HG02943 (cell line): ENCODE data around the gene NONO.
"Not testable (repeated sequence)": the region's sequence is repeated elsewhere in the genome, so short reads cannot be mapped to it uniquely, and the experiment has no call there.

Source experiments
- ATAC-seq: cut with Tn5 transposase; IDR thresholded peaks from one replicate; pipeline ENCODE4 v1.9.1; 2021; ENCODE audit warnings: mild to moderate bottlenecking, low read depth, moderate library complexity; ENCODE audit not compliant: unreplicated experiment

Gene NONO

GRCh38 chrX:71282514-71283402 is 677 bp upstream of the NONO start:
- peak; percentile 25 for ATAC-seq

DNA sequence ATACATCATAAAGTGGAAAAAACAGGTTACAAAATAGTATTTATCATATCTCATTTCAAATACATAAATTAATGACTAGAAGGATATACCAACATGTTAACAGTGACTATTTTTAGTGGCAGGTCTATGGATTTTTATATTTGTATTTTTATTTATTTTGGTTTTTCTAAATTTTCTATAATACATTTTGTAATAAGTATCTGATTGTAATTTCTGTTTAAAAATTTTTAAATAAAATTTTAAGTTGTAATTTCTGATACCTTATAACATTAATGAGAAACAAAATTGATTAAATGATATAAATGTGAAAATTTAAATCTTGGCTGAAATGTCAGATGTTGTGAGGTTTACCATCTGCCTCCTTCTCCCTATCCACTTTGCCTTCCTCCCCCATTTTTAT is 2.5 kb downstream of the NONO start:
- ATAC-seq = no peak

DNA sequence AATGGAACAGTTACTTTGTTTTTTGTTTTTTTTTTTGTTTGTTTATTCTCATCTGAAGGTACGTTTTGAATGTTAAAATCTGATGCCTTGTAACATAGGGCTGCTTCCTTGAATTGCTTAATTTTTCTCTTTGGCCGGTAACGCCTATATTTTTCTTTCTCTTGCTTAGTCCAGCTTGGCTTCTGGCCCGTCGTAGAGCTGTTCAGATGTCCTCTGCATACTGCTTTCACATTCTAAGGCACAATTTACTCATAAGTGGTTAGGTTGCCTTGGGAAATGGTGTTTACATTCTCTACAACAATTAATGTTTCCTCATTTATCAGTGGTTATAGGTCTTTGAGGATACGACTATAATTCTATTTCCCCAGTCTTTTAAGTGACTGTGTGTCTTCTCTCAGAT is 7.9 kb downstream of the NONO start:
- no peak for ATAC-seq

- no peak for ATAC-seq
These were observed 9.4 kb downstream of the NONO start for GRCh38 chrX:71292669-71293365.

GRCh38 chrX:71296806-71297205 is 13.4 kb downstream of the NONO start:
- no peak for ATAC-seq

- no peak for ATAC-seq
These were observed 14.7 kb downstream of the NONO start for GRCh38 chrX:71298119-71298518.

DNA sequence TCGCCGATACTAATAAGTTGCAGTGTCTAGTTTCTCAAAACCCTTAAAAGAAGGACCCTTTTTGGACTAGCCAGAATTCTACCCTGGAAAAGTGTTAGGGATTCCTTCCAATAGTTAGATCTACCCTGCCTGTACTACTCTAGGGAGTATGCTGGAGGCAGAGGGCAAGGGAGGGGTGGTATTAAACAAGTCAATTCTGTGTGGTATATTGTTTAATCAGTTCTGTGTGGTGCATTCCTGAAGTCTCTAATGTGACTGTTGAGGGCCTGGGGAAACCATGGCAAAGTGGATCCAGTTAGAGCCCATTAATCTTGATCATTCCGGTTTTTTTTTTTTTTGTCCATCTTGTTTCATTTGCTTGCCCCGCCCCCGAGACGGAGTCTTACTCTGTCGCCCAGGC is 16.6 kb downstream of the NONO start:
- ATAC-seq = not testable (repeated sequence)

DNA sequence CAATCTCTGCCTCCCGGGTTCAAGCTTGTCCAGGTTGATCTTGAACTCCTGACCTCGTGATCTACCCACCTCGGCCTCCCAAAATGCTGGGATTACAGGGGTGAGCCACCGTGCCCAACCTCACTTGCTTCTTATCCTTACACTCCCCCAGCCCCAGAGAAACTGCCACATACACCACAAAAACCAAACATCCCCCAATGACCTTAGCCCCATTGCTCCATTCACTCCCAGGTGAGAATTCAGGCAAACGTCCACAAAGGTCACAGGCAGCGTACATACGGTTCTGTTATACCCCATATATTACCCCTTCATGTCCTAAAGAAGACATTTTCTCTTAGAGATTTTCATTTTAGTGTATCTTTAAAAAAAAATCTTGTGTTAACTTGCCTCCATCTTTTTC is 17.1 kb downstream of the NONO start:
- not testable (repeated sequence) for ATAC-seq

DNA sequence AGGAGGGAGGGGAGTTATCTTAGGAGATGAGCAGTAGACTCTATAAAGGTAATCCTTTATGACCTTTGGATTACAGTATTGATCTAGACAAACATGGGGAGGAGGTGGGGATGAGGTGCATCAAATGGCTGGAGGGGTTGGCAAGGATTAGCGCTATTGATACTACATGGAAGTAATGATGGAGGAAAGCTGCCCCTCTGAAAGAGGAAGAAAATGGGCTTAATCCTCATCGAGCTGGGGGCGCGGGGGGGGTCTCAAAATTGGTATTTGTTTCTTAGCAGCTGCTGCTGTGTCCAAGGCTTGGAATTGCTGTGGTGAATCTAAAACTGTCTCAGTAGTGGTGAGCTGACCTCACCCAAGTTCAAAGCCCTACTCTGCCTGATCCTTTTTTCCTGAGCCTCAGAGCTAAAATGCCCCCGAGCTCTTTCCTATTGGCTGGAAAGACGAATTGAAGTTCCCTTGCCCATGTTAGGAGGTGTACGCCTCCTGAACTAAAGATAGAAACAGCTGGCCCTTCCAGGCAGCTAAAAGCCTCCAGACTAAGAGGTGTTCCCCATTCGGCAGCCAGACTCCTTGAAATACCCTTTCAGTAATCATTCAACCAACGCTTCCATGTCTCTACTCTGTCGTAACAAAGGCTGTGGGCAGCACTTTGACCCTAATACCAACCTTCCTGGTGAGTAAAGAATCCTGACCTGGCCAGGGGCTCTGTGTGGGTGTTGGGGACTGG is 17.9 kb downstream of the NONO start, which contains the start of gene ITGB1BP2:
Gene ITGB1BP2, plus strand, starts transcription at position 556 of the 730 bp plus-strand sequence. Its CDS starts 57 bp downstream, at position 613.
- no peak for ATAC-seq

DNA sequence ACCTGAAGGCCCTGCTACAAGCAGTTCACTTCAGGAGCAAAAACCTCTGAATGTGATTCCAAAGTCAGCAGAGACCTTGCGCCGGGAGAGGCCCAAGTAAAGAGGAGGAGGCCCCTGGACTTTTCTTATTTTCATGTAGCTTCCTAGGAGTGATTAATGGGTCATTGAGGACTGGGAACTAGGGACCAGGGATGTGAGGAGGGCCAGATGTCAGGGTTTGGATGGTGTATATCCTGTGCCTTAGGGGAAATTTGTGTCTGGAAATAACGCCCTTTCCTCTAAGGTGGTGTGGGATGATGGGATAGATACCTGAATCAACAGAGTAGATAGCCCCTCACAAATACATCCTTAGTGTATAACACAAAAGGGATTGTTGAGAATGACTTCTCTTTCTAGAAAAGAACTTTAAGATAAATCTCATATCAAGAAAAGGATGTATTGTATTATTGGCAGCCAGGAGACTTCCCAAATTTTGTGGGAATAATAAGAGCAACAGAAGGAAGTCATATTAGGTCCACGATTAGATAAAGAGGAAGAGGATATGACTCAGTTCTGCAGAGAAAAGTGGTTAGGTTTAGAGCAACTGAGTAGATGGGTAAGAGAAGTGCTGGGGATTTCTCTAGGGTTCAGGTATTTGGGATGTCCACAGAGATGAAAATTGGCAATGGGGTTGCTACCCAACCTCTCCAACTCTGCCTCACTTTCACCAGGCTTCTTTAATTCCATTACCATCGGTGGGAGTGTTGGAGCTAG is 19.2 kb downstream of the NONO start:
- ATAC-seq = no peak

- ATAC-seq = no peak
These were observed 21.1 kb downstream of the NONO start for GRCh38 chrX:71304561-71304960.

- no peak for ATAC-seq
These were observed 32.5 kb downstream of the NONO start for GRCh38 chrX:71315917-71316316.

GRCh38 chrX:71316959-71317358 is 33.5 kb downstream of the NONO start:
- ATAC-seq = not testable (repeated sequence)

GRCh38 chrX:71320126-71320525 is 36.7 kb downstream of the NONO start:
- no peak for ATAC-seq

DNA sequence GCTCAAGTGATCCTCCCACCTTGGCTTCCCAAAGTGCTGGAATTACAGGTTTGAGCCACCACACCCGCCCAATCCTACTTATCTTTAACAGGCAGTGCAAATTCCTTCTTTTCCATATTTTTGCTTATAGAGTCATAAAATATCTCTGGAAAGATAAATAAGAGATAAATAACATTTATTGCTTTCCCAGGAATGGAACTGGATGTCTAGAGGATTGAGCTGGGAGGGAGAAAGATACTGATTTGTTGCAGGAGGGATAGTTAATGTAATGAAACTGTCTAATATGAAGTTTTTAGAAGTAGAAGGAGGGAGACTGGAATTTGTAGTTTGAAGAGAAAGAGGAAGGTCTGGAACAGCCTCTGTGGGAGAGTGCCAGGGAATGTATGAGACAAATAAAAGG is 38.3 kb downstream of the NONO start:
- no peak for ATAC-seq

DNA sequence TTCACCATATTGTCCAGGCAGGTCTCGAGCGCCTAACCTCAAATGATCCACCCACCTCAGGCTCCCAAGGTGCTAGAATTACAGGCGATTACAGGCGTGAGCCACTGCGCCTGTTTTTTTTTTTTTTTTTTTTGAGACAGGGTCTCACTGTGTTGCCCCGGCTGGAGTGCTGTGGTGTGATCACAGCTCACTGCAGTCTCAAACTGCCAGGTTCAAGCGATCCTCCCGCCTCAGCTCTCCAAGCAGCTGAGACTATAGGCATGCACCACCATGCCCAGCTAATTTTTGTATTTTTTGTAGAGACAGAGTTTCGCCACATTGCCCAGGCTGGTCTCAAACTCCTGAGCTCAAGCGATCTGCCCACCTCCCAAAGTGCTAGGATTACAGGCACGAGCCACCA is 41.0 kb downstream of the NONO start:
- not testable (repeated sequence) for ATAC-seq

DNA sequence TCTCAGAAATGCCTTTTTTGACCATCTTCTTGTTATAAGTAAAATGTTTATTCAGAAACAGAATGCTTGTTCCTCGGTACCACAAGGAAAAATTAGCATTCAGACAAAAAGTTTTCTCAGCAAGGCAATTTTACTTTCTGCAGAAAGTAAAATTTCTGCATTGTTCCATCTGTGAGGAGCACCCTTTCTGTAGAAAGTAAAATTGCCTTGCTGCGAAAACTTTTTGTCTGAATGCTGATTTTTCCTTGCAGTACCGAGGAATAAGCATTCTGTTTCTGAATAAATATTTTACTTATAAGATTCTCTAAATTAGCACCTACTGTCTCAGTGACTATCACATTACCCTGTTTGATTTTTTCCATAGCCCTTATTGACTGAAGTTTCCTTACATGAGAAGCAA is 43.0 kb downstream of the NONO start:
- ATAC-seq = no peak

DNA sequence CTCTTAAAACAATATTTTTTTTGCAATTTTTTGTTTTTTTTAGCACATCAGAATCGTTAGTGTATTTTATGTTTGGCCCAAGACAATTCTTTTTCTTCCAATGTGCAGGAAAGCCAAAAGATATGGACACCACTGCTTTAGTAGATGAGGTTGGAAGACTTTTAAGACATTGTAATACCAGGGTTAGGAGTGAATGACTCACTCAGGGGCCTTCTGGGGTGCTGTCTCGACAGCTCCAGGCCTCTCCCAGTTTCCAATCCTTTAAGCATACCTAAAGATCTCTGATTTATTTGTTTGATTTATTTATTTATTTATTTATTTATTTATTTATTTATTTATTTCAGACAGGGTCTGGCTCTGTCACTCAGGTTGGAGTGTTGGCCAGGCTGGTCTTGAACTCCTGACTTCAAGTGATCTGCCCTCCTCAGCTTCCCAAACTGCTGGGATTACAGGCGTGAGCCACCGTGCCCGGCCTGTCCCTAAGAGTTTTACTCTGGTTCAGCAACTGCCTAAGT is 65.8 kb downstream of the NONO start:
- not testable (repeated sequence) for ATAC-seq

- ATAC-seq = not testable (repeated sequence)
These were observed 66.4 kb downstream of the NONO start for GRCh38 chrX:71349867-71350266.
